ENCODE measurements around the gene NRARP. TPM values are rescaled to one million over a fixed set of nuclear protein-coding genes. Genes with fewer than 3 reads are reported as not detected.
A peak's percentile ranks its signal among the peaks of the same experiment; 100 is the strongest.

The NRARP gene
- total RNA-seq, 1 experiment from 2014 or later: 22.2 TPM

DNA sequence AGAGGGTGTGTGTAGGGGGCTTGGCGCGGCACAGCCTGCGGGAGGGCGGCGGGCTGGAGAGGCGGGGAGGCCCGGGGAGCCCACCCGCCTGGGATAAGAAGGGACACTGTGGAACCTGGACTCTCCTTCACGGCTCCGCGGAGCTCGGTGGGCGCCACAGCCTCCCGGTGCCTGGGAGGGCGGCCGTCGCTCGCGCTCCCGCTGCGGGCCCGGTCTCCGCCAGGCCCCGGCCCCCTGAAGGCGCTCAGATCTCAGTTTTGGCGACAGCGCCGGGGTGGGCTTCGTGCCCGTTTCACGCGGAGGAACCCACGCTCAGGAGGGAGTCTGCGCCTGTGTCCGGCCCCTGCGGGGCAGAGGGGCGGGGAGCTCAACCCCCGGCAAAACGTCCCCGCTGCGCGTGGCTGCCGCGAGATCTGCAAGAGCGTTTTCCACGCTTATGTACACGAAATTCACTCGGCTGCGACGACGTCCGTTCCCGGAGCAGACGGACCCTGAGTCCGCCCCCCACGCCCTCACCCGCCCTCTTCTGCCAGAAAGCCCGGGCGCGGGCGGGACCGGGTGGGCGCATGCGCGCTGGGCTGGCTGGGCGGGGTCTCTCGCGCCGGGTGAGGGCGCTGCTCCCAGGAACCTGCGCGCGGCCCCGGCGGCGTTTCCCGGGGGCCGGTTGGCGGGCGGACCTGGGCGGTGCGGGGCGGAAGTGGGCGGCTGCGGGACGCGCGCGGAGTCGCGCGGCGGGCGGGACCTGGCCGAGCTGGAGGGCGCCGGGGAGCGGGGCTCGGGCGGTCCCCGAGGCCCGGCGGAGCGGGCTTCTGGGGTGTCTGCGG, 47.2 kb downstream of the NRARP start, which contains the start of gene NELFB (continued):
- no peak for TF ChIP-seq JUND (IDR thresholded peaks at IDR 0.05)
- TF ChIP-seq POLR2A (IDR thresholded peaks at IDR 0.05; ENCODE audit: borderline replicate concordance, extremely low read depth, insufficient read depth, insufficient read length): peak; percentile 50
- TF ChIP-seq SP1 (IDR thresholded peaks at IDR 0.05; ENCODE audit: low read depth): no peak

DNA sequence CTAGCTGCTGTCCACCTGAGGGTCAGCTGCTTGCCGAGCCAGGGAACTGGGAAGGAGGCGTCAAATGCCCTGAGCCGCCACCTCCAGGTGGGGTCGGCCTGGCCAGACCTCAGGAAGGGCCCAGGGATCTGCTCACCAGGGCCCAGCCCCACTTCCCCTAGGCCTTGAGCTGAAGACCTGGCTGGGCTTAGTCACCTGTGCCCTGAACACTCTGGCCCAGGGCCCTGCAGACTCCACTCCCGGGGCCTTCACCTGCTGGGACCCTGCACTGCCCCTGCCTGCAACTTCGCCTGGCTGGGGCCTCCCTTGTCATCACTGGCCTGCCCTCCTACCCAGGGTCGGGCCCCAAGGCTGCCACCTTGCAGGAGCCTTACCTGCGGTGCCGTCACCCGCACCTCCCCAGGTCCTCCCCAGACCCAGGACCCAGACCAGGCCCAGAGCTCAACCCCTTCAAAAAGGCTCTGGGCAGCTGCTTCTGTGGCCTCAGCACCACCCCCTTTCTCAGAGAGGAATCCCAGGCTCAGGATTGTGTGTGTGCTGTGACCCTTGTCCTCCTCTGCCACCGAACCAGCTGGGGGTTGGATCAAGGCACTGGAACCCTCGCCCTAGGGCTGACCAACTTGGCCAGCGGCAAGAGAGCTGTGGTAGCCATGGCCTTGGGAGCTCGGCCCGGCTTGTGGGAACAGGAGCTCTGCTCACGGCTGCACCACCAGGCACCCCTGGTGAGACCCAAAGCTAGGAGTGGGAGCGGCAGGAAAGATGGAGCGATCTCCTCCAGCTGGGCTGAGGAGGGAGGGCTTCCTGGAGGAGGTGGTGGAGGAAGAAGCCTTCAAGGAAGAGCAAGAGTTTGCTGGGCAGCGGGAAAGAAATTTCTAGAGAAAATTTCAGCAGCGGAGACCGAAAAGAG, 48.1 kb downstream of the NRARP start:
- H3K36me3 ChIP-seq (ENCODE audit: control insufficient read depth in 1 of 2, insufficient read depth in 2 of 2, low read length in 2 of 2): peaks cover 13 to 18% of the 10 kb centered on the region in 2 experiments
- no peak overlapping the region for H2AFZ ChIP-seq (ENCODE audit: low read depth, low read length, poor library complexity, severe bottlenecking)
- BruUV-seq (replicated peaks): TSS peak; percentile 47
- no peaks in the 10 kb centered on the region for H4K20me1 ChIP-seq (ENCODE audit: insufficient read depth)
- no peak for DNase-seq (ENCODE audit: low read depth, low spot score)
- ChIA-PET RAD21 (ENCODE audit: low non-redundant PET in 1 of 2, low total read pairs in 2 of 2, uncharacterized antibody in 2 of 2, unreplicated experiment in 2 of 2) (no interaction called here), POLR2A (interaction anchor here (0.6 to 5.9 kb wide), 4 partner anchors 10 to 63 kb away, joined by 3 to 39 read pairs (median 9); partner anchors contain the start of gene TUBB4B), CTCF (interaction anchor here (1.0 to 1.5 kb wide), 7 partner anchors 13 to 187 kb away, joined by 3 to 6 read pairs (median 4); partner anchors contain the start of genes ANAPC2, NRARP, SSNA1 and TUBB4B)
- intact Hi-C loops (cut with micrococcal nuclease): no loop called here
- no peak for ATAC-seq
- no peaks in the 10 kb centered on the region for H3K9me3 ChIP-seq (ENCODE audit: control insufficient read depth in 1 of 2, insufficient read depth in 1 of 2, low read depth in 1 of 2, low read length in 2 of 2)
- TF ChIP-seq ZFX (IDR thresholded peaks at IDR 0.05) (peak; percentile 26; the same call in 1 of the 2 replicates), JUND (IDR thresholded peaks at IDR 0.05) (no peak)
- H3K4me1 ChIP-seq (ENCODE audit: control insufficient read depth in 1 of 2, insufficient read depth in 2 of 2, low read length in 2 of 2): peaks cover 21 to 42% of the 10 kb centered on the region in 2 experiments
- no peaks in the 10 kb centered on the region for H3K9me2 ChIP-seq (ENCODE audit: insufficient read depth)
- H3K79me2 ChIP-seq (ENCODE audit: insufficient read depth, low read length): peaks cover 32% of the 10 kb centered on the region
- H3K9ac ChIP-seq (ENCODE audit: low read length): peak overlapping the region; percentile 88
- peak overlapping the region; percentile 78 to 100 for H3K4me3 ChIP-seq (replicated peaks in 1 of 2; ENCODE audit: low read depth in 1 of 2, low read length in 2 of 2)
- H3K27me3 ChIP-seq (ENCODE audit: insufficient read depth, low read length): no peaks in the 10 kb centered on the region
- peak overlapping the region; percentile 93 for H3K4me2 ChIP-seq (ENCODE audit: low read length)
- peak overlapping the region; percentile 91 for H3K27ac ChIP-seq (ENCODE audit: low read depth, low read length)
